SK-N-MC (cell line): Measurements from ENCODE around the gene PAK1.

Source experiments
- DNase-seq: peaks from one replicate; pipeline ENCODE4 v3.0.0-alpha.2; 2011; ENCODE audit warnings: low read depth, low spot score
- H3K27ac ChIP-seq: fragments of 200-600 bp; sonication (generic); 2 replicates; pipeline ENCODE4 v1.5.1; 2016; ENCODE audit warnings: mixed run types
- H3K36me3 ChIP-seq: fragments of 200-600 bp; sonication (generic); 2 replicates; pipeline ENCODE4 v1.6.1; 2017; ENCODE audit warnings: antibody characterized with exemption, low read length, mixed read lengths; ENCODE audit not compliant: insufficient read depth
- H3K4me3 ChIP-seq: fragments of 200-600 bp; sonication (generic); 2 replicates; pipeline ENCODE4 v1.5.1; 2016
- H3K9ac ChIP-seq: fragments of 200-600 bp; sonication (generic); 2 replicates; pipeline ENCODE4 v1.8.0; 2017; ENCODE audit warnings: mixed run types, mixed read lengths; ENCODE audit not compliant: insufficient read length
- H3K9me3 ChIP-seq: fragments of 200-600 bp; sonication (generic); 2 replicates; pipeline ENCODE4 v1.6.1; 2017; ENCODE audit warnings: low read depth, mild to moderate bottlenecking, antibody characterized with exemption, low read length, moderate library complexity, mixed read lengths
- EZH2 ChIP-seq: fragments of 200-600 bp; sonication (generic); IDR thresholded peaks from one replicate; pipeline ENCODE4 v1.6.1; 2017; ENCODE audit warnings: antibody characterized with exemption
- FOXP2 ChIP-seq: optimal IDR thresholded peaks from 2 replicates; pipeline ENCODE3; 2011; ENCODE audit warnings: mild to moderate bottlenecking, moderate library complexity; ENCODE audit not compliant: insufficient read depth; ENCODE audit errors: extremely low read length, control extremely low read depth
- POLR2AphosphoS5 ChIP-seq: IDR thresholded peaks from 2 replicates; pipeline ENCODE4 v1.6.1; 2012; ENCODE audit warnings: mild to moderate bottlenecking, low read depth, low read length, borderline replicate concordance

The PAK1 gene

DNA sequence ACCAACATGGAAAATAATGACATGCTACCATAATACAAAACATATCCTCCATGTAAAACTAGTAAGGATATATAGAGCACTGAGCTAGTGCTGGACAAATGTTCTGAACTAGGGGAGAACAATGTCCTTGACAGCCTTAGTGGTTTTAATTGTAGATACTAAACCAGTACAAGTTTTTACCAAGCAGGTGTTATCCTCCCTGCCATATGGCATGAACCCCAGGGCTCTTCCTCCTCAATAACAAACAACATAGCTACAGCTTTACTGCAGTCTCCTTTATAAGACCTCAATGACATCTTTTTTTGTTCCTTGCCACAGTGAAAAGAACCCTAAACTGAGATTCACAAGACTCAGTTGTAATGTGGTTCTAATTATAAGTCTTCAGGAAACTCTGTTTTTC lies 102.2 kb downstream of the PAK1 start:
- H3K36me3 ChIP-seq: peaks cover 14% of the 10 kb centered on the region
- DNase-seq: no peak

DNA sequence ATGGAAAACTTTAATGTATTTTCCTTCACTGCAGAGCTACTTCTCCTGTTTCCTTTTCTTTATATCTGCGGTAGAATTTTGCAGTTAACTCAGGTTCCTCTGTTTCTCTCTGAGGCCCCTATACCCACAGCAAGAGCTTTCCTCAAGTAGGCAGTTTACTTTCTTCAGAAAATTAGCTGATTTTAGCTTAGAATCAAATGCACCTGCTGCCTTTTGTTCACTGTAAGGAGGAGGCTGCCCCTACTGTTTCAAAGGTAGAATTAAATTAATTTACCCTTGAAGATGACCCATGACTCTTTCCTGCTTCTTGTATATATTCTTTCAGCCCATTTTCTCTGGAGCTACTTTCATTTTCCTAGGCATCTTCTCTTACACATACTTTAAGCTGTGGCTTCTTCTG lies 103.7 kb downstream of the PAK1 start:
- DNase-seq: no peak
- TF ChIP-seq POLR2AphosphoS5 (no peak), EZH2 (no peak), FOXP2 (no peak)
- peaks cover 4% of the 10 kb centered on the region; the same call in 1 of the 2 replicates for H3K9me3 ChIP-seq
- H3K27ac ChIP-seq: no peak overlapping the region
- H3K36me3 ChIP-seq: peaks cover 14% of the 10 kb centered on the region
- no peak overlapping the region for H3K9ac ChIP-seq
- no peak overlapping the region for H3K4me3 ChIP-seq

More for the DNA sequence above, 102.2 kb downstream of the PAK1 start:
- no peak overlapping the region for H3K27ac ChIP-seq
- TF ChIP-seq POLR2AphosphoS5 (no peak), FOXP2 (no peak), EZH2 (no peak)
- no peak overlapping the region for H3K4me3 ChIP-seq
- H3K9me3 ChIP-seq: no peaks in the 10 kb centered on the region
- no peak overlapping the region for H3K9ac ChIP-seq

DNA sequence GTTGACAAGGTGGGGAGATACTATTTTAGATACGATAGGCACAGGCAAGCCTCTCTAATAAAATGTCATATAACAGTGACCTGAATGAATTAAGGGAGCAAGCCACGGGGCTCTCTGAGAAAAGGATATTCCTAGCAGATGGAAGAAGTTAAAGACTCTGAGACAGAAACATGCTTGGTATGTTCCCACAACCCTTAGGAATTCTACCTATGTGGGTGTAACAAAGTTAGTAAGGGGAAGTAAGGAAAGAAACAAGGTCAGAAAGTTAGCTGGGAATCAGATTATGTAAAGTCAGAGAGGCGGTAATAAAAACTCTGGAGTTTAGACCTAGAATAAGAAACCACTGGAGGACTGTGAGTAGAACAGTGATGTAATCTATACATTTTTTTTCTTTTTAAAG lies 112.7 kb downstream of the PAK1 start:
- Histone ChIP-seq H3K4me3 (no peak overlapping the region), H3K9me3 (peaks cover 4% of the 10 kb centered on the region; the same call in 1 of the 2 replicates), H3K36me3 (no peaks in the 10 kb centered on the region), H3K9ac (no peak overlapping the region), H3K27ac (no peak overlapping the region)
- DNase-seq: no peak
- TF ChIP-seq EZH2 (no peak), POLR2AphosphoS5 (no peak), FOXP2 (no peak)

DNA sequence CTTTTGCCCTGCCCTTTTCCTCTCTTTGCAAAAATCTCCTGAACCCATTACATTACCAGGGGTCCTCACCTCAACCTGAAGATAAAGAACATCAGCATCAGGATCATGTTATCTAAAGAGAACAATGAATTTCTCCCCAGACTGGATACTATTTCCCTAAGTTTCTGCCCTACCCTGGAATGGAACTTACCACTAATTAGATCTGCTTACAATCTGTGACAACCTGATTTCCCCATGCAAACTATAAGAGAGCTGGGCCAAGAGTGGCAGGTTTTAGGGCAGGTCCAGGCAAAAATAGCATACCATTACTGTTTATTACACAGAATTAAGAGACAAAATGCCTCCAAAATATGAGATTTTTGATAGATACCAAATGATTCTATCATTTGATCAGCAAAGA lies 114.4 kb downstream of the PAK1 start:
- H3K36me3 ChIP-seq: peaks cover 7% of the 10 kb centered on the region; the same call in 1 of the 2 replicates
- no peak overlapping the region for H3K27ac ChIP-seq

GRCh38 chr11:77353131-77353530 lies 120.8 kb downstream of the PAK1 start:
- Histone ChIP-seq H3K9ac (no peak overlapping the region), H3K27ac (no peak overlapping the region), H3K4me3 (no peak overlapping the region), H3K9me3 (no peaks in the 10 kb centered on the region), H3K36me3 (peaks cover 7% of the 10 kb centered on the region; the same call in 1 of the 2 replicates)
- no peak for DNase-seq
- TF ChIP-seq FOXP2: no peak

More for the DNA sequence above, 114.4 kb downstream of the PAK1 start:
- TF ChIP-seq EZH2: no peak
- no peak for DNase-seq
- Histone ChIP-seq H3K9ac (no peak overlapping the region), H3K9me3 (no peaks in the 10 kb centered on the region), H3K4me3 (no peak overlapping the region)

- DNase-seq: no peak
- Histone ChIP-seq H3K9ac (no peak overlapping the region), H3K4me3 (no peak overlapping the region), H3K9me3 (no peaks in the 10 kb centered on the region), H3K27ac (no peak overlapping the region), H3K36me3 (peaks cover 7% of the 10 kb centered on the region; the same call in 1 of the 2 replicates)
- TF ChIP-seq FOXP2: no peak
- TF ChIP-seq EZH2: no peak
- TF ChIP-seq POLR2AphosphoS5: no peak
Observed at GRCh38 chr11:77351281-77351886, 122.5 kb downstream of the PAK1 start.

- no peaks in the 10 kb centered on the region for H3K9me3 ChIP-seq
- H3K27ac ChIP-seq: no peak overlapping the region
- no peak for DNase-seq
- H3K9ac ChIP-seq: no peak overlapping the region
- H3K4me3 ChIP-seq: no peak overlapping the region
- no peak for TF ChIP-seq FOXP2
- TF ChIP-seq EZH2: no peak
- no peaks in the 10 kb centered on the region; the same call in 1 of the 2 replicates for H3K36me3 ChIP-seq
Observed at GRCh38 chr11:77347948-77348347, 125.9 kb downstream of the PAK1 start.

GRCh38 chr11:77346906-77347603 lies 126.8 kb downstream of the PAK1 start:
- no peak overlapping the region for H3K9ac ChIP-seq
- TF ChIP-seq FOXP2: no peak
- no peak for TF ChIP-seq EZH2
- TF ChIP-seq POLR2AphosphoS5: no peak
- H3K27ac ChIP-seq: no peak overlapping the region
- H3K4me3 ChIP-seq: no peak overlapping the region
- no peak for DNase-seq
- no peaks in the 10 kb centered on the region for H3K9me3 ChIP-seq
- no peaks in the 10 kb centered on the region; the same call in 1 of the 2 replicates for H3K36me3 ChIP-seq

DNA sequence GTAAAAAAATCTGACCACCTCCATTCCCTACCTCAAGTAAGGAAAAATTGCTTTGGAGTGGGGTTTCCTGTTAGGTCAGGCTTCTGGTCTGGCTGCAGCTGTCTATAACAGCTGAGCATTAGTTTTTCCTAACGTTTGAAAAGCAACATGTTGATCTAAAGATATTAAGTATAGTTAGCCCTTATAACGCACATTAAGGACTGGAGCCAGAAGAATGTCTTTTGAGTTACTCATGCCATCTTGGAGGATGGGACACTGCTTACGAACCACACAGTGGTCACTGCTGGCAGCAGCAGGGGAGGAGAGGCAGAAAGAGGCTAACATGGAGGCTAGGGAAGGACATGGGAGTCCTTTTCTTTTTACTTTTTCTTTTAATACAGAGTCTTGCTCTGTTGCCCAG lies 128.3 kb downstream of the PAK1 start:
- no peak for DNase-seq
- no peaks in the 10 kb centered on the region; the same call in 1 of the 2 replicates for H3K36me3 ChIP-seq
- H3K9ac ChIP-seq: no peak overlapping the region
- no peak overlapping the region for H3K4me3 ChIP-seq
- no peaks in the 10 kb centered on the region for H3K9me3 ChIP-seq
- TF ChIP-seq FOXP2: no peak
- no peak overlapping the region for H3K27ac ChIP-seq
